Fibroblast of villous mesenchyme (primary cell): ENCODE measurements around the gene EPB41L4B. TPM values are rescaled to one million over a fixed set of nuclear protein-coding genes. Genes with fewer than 3 reads are reported as not detected.
"Not testable (repeated sequence)": the region's sequence is repeated elsewhere in the genome, so short reads cannot be mapped to it uniquely, and the experiment has no call there.

Source experiments
- DNase-seq: peaks from one replicate; pipeline ENCODE4 v3.0.0-alpha.2; 2010; ENCODE audit warnings: low read depth
- H3K4me3 ChIP-seq: 2 replicates; pipeline ENCODE4 v1.5.1; 2011; ENCODE audit warnings: low read depth, mild to moderate bottlenecking, low read length
- total RNA-seq: library from RNA; depleted of rRNA; stranded (reverse); fragments of >200 nt; gene quantifications from 2 replicates; pipeline ENCODE4 v1.2.3, GENCODE V29; 2012
- TF ChIP-seq, protein P1 (sequence below): IDR thresholded peaks from 2 replicates; pipeline ENCODE4 v1.5.1; 2012; ENCODE audit warnings: low read depth, mild to moderate bottlenecking, low read length; ENCODE audit not compliant: insufficient read depth

EPB41L4B gene
- total RNA-seq, 1 donor, result under 0.01 TPM

GRCh38 chr9:109349421-109349846 lies 28.6 kb upstream of the EPB41L4B start:
- DNase-seq, result peak; percentile 55
- TF ChIP-seq, protein P1, sequence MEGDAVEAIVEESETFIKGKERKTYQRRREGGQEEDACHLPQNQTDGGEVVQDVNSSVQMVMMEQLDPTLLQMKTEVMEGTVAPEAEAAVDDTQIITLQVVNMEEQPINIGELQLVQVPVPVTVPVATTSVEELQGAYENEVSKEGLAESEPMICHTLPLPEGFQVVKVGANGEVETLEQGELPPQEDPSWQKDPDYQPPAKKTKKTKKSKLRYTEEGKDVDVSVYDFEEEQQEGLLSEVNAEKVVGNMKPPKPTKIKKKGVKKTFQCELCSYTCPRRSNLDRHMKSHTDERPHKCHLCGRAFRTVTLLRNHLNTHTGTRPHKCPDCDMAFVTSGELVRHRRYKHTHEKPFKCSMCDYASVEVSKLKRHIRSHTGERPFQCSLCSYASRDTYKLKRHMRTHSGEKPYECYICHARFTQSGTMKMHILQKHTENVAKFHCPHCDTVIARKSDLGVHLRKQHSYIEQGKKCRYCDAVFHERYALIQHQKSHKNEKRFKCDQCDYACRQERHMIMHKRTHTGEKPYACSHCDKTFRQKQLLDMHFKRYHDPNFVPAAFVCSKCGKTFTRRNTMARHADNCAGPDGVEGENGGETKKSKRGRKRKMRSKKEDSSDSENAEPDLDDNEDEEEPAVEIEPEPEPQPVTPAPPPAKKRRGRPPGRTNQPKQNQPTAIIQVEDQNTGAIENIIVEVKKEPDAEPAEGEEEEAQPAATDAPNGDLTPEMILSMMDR, result no peak
- H3K4me3 ChIP-seq, result no peak overlapping the region

DNA sequence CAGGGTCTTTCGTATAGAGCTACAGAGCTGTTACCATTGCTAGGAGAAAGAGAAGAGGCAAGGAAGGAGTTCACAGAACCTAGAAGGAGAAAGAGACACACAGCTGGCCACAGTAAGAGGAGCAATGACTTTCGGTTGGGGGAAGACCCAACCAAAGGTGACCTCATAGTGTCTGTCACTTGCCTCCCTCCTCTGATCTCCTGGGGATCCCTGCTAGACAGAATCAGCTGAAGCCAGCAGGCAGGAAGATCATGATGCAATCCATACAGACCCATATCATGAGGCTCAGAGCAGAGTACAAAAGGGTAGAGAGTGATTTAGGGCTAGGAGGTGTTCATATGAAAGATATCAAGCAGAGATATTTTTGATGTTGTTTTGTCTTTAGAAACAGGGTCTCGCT lies 26.0 kb upstream of the EPB41L4B start:
- no peak overlapping the region for H3K4me3 ChIP-seq
- DNase-seq, result no peak
- TF ChIP-seq, protein P1, result no peak

GRCh38 chr9:109344866-109345265 lies 24.0 kb upstream of the EPB41L4B start:
- DNase-seq, result no peak
- TF ChIP-seq, protein P1, result no peak
- no peak overlapping the region for H3K4me3 ChIP-seq

GRCh38 chr9:109342878-109343277 lies 22.0 kb upstream of the EPB41L4B start:
- DNase-seq, result no peak
- TF ChIP-seq, protein P1, result no peak
- no peak overlapping the region for H3K4me3 ChIP-seq

GRCh38 chr9:109341561-109341960 lies 20.7 kb upstream of the EPB41L4B start:
- no peak for DNase-seq
- no peak overlapping the region for H3K4me3 ChIP-seq
- TF ChIP-seq, protein P1, result no peak

DNA sequence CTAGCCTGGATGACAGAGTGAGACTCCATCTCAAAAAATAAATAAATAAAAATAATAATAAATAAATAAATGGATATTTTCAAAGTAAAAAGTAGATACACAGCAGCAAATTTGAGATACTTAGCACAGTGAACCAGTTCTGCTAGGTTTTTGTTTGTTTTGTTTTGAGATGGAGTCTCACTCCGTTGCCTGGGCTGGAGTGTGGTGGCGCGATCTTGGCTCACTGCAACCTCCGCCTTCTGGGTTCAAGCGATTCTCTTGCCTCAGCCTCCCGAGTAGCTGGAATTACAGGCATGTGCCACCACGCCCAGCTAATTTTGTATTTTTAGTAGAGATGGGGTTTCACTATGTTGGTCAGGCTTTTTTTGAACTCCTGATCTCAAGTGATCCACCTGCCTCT lies 20.1 kb upstream of the EPB41L4B start:
- DNase-seq, H3K4me3 ChIP-seq: not testable (repeated sequence)

- H3K4me3 ChIP-seq, result no peak overlapping the region
- TF ChIP-seq, protein P1, result no peak
- DNase-seq, result no peak
Measured at GRCh38 chr9:109336409-109336808, 15.6 kb upstream of the EPB41L4B start.
